GM21786 (cell line): ENCODE results near the gene POLN.

ENCODE experiments used
- ATAC-seq: cut with Tn5 transposase; IDR thresholded peaks from one replicate; pipeline ENCODE4 v1.9.1; 2021; ENCODE audit not compliant: unreplicated experiment

Gene POLN

DNA sequence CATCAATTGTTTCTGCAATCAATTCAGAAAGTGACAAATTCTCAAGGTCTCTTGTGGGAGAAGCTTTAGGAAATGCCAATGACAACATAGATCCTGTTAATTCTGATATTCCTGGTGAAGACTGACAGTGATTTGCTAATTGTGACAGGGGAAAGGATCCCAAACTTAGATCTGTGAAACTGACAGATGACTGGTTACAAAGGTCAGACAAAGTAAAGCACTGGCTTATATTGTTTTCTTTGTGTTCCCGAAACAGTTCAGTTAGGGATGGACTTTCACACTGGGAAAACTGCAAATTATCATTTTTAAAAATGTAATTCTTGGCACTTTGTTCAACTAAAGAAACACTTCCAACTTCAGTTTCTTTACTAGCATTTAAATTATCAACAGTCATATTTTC is 152.7 kb downstream of the POLN start:
- no peak for ATAC-seq

DNA sequence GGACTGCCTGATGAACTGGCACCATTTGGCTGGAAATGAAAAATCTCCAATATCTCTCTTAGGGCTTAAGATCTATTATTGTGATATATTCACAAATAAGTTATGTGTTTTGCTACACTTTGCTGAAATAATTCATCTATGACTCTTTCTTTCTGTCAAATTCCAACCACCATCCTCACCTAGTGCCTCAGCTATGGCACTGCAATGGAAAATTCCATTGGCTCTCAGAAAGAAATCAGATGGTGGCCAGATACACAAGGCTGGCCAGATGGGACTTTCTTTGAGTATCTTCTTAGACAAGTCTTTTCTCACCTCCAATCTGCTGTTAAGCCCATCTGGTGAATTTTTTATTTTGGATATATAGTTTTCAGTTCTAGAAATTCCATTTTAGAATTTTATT is 154.8 kb downstream of the POLN start:
- ATAC-seq = no peak

DNA sequence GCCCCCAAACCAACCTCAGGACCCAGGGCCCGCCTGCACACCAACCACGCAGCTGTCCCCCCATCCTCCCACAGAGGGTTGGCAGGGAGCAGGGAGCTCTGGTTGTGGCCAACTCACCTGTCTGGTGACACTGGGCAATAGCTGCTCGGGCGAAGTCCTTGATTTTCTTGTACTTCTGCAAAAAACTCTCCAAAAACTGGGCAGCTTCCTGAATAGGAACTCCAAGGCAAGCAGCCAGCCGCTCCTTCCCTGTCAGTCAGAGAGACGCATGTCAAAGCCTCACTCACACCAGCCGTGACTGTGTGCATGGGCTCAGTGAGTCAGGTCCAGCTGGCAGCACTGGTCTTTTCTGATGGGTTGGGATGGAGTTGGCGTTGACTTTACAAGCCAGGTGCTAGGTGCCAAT is 156.4 kb downstream of the POLN start:
- ATAC-seq = no peak

DNA sequence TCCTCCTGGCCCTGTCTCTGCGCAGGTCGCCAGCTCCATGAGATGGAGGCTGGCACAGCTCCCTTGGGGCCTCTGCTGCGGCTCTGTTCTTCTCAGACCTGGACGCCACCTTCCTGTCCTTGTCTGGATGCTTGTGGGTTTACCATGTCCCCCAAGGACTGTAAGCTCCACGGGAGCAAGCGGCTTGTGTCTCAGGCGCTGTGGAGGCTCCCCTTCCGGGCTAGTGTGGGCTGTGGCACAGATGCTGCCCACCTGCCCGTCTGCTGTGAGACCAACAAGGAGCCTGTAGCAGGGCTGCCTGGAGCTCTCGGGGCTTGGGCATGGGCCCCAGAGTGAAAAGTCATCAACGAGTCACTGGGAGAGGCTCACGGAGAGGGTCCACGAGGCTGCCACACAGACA is 157.6 kb downstream of the POLN start:
- ATAC-seq = no peak

DNA sequence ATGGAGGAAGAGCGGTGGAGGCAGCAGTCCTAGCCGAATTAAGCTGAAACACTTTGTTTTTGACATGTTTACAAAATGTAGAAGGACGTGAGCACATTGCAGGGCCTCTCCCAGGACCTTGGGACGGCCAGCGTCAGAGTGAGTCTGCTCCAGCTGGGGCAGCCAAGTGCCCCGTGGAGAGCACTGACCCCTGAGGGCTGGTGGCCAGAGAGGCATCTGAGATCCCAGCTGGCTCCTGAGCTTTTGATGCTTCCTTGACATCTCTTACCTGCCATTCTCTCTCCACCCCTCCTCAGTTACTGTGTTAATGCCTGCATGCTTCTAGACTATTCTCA is 158.1 kb downstream of the POLN start:
- ATAC-seq = no peak

DNA sequence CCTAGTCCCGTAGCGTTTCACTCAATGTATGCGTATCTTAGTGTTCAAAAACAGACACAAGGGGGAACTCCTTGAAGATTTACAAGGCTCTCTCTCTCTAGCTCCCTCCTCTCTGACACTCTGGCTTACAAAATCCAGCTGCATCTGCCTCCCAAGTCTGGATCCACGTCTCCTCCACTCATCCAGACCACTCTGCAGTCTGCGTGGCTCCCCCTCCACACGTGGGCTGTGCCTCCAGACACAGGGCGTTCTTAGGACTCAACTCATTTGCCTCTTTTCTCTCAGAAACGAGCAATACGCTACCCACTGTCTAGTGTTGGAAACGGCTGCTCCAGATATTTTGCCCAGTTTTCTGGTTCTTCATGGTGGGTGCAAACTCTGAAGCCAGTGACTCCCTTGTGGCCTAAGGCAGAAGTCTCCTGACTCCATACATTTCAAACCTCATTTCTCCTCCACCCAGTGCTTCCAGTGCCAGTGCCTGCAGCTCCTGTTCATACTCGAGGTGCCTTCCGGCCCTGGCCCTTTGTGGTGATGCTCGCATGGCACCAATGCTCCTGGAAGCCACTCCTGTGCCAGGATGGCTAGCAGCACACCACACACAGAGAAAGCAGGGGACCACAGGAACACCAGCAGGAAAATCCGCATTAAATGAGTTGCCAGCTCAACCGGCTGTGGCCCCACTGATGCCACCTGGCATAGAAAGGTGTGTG is 158.7 kb downstream of the POLN start:
- no peak for ATAC-seq

DNA sequence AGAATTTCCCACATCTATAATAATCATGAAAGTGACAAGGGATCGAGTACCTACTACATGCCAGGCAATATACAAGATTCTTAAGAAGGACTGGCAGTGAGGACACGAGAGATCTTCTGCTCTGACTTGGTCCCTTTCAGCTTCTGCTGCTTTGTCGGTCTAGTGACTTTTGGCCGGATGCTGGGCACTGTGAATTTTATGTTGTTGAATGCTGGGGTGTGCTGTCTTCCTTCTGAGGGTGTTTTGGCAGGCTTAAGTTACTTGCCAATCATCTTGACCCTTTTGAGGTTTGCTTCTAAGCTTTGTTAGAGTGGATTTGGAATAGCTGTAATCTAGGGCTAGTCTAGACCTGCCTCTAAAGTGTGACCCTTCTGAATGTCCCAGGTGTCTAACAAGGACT is 159.3 kb downstream of the POLN start:
- no peak for ATAC-seq

DNA sequence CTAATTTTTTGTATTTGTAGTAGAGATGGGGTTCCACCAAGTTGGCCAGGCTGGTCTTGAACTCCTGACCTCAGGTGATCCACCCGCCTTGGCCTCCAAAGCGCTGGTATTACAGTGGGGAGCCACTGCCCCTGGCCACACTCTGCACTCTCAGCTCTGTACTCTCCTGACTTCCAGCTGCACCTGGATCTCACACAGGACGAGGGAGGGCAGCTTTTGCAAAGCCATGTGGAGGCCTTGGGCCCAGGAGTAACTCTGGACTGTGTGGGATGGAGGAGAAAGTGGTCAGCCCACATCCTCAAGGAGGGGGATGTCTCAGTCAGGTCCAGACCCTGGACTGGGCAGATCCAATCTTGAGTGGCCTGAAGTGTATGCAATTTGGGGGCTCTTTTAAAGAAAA is 159.8 kb downstream of the POLN start:
- ATAC-seq = no peak

DNA sequence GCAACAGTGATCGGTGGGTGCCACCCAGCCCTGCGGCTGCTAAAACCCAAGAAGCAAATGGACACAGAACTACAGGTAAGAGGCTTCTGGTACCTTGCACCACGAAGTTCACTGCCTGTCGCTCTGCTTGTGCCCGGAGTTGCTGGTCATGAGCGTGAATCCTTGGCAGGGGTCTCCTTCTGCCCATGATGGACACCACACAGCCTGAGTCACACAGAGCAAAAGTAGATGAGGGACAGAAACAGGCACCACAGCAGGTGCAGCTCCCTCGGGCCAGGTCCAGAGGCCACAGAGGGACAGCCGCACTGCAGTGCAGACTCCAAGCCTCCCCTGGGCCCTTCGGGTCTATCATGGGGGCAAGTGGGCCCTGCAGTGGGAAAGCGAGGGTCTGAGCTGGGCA is 160.4 kb downstream of the POLN start:
- ATAC-seq = no peak

DNA sequence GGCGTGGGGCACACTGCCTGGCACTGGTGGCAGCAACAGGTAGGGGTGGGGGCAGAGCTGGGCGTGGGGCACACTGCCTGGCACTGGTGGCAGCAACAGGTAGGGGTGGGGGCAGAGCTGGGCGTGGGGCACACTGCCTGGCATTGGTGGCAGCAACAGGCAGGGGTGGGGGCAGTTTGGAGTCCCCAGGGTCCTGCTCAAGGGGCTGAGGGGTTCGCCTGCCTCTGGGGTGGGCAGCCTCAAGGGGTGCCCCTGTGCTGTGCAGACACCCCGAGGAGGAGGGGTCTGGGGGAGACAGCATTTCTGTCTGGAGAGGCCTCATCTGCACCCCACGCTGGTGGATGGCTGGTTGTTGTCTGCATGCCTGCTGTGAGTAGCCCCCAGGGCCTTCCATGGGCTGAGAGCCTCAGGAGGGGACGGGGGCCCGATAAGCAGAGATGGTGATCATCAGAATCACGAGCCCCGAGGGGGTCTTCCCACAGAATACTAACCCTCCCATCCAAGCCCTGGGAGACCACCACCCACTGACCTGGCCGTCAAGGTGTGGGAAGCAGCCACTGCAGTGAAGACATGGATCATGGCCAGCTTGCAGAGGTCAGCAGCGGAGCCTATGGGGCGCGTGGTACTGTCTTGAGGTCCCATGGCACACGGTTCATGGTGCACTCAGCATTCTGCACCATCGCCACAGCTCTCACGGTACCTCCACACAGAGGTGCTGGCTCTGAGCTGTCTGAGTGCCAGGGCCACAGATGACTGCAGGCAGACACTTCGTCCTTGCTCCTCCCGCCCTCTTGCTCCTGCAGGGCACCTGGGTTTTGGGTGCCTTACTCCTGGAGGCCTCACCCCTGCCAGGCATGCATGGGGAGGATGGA is 161.3 kb downstream of the POLN start:
- ATAC-seq = no peak

DNA sequence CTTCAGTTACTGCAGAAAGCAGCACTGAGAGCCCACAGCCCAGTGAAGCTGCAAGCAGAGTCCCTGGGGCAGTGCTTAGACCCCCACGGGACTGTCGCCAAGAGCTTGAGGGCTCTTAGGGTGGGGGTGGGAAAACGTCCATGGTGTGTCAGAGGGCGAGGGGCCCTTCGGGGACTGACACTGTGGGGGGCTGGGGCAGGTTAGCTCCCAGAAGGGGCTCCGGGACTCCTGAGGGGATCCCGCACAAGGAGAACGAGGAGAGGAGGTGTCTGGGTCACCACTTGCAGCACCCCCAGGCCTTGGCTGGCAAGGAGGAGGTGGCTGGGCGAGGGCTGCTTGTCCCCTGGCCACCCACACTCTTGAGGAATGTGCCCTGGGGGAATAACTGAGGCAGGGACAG is 162.0 kb downstream of the POLN start:
- ATAC-seq = no peak

DNA sequence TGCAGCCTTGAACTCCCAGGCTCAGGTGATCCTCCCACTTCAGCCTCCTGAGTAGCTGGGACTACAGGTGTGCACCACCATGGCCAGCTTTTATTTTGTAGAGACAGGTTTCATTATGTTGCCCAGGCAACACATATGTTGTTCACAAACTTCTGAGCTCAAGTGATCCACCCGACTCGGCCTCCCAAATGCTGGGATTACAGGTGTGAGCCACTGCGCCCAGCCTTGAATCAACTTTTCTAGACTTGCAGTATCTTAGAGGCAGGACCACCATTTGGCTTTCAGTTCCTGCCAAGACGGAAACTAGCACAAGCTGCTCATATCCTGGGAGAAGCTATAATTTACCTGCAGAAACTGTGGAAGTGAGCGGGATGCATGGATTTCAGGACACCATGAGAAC is 162.9 kb downstream of the POLN start:
- no peak for ATAC-seq

DNA sequence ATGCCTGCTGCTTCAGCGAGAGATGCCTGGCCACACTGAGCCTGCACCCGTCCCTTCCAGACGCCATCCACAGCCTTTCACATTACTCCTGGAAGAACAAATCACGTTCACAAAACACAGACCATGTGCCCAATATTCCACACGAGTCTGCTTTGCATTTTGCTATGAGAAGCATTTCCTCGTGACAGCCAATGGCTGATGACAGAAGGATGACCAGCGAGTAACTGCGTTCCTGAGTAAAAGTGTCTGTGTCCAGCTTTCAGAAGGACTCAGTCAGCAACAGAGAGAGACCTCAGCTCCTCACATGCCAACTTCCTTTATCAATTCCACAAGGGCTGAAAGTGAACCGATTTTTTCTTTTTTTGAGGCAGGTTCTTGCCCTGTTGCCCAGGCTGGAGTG is 163.3 kb downstream of the POLN start:
- no peak for ATAC-seq

DNA sequence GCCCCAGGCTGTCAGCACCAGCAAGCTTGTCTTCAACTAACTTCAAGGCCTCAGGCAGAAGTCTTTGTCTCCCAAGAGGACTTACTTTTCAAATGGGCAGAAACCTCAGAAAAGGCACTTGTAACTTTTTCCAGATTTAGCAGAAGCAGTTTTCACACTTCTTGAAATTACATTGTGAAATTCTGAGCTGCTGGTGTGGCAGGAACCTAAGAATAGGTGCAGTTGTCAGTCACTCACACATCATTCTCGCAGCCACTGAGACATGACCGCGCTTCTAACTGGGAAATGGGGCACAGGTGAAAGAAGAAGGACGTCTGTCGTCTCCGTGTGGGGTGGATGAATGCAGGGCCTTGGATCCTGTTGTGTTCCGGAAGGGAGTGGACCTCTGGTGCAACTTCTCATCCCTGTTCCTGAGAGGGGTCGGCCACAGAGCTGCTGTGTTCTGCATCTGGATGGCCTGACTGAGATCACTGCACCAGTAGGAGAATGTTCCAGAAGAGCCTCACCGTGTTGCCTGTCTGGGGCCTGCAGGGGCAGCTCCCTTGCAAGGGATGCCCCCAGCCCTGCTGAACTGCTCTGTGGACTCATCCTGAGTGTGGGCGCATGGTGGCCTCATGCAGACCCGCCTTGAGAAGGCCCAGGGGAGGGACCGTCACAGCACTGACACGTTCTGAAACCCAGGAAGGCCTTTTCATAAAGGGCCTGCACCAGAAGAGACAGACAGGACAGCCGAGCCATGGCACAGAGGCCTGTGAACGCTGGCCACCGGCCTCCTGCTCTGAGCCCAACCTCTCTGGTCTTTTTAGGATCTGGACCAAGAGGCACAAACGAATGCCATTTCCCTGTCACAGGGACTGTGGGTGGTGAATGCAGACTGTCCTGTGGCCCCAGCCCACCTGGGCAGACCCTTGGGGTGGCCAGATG is 164.1 kb downstream of the POLN start:
- ATAC-seq = no peak

DNA sequence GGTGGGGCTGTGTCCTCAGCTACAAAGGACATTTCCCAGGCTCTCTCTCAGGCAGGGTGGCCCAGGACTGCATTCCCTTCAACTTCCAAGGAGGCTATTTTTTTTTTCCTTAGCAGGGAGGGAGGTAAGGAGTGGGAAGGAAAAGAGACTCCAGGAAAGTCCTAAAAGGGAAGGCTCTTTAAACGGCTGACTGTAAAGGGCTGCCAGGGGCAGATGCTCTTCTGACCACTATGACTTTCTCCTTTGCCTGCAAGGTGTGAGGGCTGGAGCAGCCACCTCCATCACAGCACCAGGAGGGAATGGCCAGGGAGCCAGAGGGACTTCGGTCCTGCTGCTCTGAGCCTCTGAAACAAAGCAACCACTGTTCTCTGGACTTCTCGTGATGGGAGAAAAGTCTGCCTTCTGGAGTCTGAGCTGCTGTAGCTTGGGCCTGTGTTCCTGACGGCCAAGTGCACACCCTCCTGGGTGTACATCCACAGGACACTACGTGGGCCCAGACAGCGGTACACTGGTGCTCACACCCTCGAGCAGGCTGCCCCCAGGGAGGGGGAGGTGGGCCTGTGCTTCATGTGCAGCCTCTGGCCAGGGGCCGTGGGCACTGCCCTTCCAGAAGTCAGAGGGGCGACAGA is 164.9 kb downstream of the POLN start:
- ATAC-seq = no peak

DNA sequence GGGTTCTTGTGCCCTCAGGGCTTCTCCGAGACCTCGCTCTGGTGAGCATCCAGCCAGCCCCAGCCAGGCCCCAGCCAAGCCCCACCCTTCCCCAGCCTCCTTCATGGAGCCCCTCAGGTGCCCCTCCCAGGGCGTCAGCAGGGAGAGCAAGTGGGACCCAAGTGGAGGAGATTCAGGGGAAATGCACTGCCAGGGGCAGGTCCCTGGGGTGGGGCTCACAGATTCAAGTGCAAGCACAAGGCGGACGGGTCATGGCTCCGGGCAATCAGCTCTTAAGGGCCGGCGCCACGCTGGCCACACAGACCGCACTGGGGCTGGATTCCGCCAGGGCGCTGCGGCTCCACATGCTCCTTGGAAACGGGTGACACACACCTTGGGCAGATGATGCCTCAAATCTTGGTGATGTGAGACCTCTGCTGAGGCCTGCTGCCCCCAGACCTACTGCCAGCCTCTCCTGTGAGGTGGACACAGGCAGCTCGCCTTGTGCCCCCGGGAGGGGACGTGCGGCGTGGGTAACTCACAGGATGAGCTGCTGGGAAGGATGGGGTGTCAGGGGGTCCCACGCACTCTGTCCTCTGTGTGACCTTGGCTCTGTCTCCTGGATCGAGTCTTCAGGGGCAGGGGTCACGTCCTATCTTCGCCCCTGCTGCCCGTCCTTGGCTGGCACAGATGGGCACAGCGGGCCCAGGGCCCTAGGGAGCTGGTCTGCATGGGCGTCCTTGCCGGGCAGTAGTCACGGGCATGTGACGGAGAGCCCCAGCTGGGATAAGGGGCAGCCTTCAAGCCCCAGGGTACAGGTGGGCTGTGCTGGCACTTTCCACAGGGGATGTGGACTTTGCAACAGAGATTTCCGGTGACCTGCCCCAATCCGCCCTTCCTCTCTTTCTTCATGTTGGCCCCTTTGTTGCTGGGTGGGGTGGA is 165.7 kb downstream of the POLN start:
- no peak for ATAC-seq

DNA sequence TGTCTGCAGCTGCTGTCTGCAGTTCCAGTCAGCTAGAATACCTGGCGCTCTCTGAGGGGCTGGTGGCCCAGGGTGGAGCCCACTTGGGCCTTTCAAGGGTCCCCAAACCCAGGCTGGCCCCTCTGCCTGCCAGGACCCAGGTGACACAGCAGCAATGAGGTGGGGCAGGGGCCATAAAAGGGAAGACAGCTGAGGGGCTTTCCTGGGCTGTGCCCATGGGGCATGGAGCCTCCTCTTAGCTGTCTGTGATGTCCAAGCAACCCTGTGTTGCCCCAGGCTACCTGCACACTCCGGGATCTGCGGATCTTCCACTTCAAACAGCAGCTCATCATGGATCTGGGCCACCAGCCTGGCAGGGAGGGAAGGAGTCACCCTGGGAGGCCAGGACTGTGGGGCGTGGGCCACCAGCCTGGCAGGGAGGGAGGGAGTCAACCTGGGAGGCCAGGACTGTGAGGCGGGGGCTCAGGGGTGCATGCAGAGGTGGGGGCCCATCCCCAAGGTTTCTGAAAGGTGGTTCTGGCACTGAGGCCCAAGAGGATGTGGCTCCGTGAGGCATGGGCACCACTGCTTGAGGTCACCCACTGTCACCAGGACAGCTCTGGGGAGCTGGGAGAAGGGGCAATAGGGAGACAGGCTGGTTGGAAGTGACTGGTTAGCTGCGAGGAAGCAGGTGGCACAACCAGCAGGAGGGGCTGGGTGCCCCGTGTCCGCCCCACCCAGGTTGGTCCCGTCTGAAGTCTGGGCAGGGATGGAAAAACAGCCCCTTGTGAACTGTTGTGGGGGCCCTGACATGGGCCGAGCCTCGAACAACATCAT is 166.5 kb downstream of the POLN start:
- no peak for ATAC-seq

DNA sequence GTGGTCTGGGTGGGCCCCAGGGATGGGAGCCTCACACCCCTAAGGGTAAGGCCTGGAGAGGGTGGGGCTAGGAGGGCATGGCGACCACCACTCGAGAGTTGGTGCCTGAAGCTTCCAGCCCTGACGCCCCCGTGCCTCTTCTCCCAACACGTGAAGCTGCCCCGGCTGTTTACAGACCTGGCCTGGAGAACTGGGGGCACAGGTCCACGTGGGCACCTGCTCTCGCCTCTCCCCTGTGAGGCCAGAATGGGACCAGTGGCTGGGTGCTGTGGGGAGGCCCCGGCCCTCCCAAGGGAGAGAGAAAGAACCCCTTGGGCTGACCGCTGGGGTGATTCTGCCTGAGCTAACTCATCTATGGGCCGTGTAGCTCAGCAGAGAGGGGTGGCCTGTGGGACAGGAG is 167.3 kb downstream of the POLN start:
- no peak for ATAC-seq

DNA sequence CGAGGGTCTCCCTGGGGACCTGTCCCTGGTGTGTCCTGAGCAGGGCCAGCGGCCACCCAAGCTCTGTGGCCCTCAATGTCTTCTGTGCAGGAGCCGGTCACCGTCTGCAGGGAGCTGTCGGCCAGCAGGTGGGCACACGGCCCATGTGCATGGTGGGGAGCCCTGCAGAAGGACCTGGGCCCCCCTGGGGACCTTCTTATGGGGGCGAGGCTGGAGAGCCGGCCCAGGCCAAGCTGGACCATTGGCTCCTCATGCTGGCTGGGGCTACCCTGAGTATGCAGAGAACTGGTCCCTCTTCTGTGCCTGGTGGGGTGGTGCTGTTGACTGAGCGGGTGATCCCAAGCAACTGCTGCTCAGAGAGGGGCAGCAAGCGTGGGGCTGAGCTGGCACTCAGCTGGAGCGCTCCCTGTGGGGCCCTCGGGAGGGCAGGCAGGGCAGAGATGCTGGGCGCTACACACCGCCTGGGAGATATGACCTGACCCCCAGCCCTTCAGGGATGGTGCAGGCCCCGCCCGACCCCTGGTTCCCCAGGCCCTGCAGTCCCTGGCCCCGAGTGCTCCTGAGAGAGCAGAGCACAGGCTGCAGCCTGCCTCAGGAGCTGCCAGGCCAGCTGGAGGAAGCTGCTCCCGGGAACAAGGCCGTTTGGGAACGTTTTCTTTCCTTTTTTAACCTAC is 168.0 kb downstream of the POLN start:
- ATAC-seq = no peak
